ENCODE measurements around the gene TEX9. TPM values are rescaled to one million over a fixed set of nuclear protein-coding genes. Genes with fewer than 3 reads are reported as not detected.
"Not testable (repeated sequence)": the region's sequence is repeated elsewhere in the genome, so short reads cannot be mapped to it uniquely, and the experiment has no call there.

TEX9 gene
- total RNA-seq, 1 experiment from 2014 or later: 8.4 TPM

GRCh38 chr15:56394909-56395308, 29.7 kb downstream of the TEX9 start:
- Histone ChIP-seq H4K8ac (replicated peaks; ENCODE audit: insufficient read length, low read depth, low read length) (no peak overlapping the region), H4K91ac (ENCODE audit: insufficient read length, low read depth, low read length) (no peak overlapping the region), H3K9me3 (ENCODE audit: control insufficient read depth, low read depth, low read length) (no peaks in the 10 kb centered on the region), H2AFZ (ENCODE audit: low read length) (no peak overlapping the region), H3K23me2 (ENCODE audit: insufficient read length, low read depth, low read length, poor library complexity, severe bottlenecking) (no peaks in the 10 kb centered on the region), H3K27ac (ENCODE audit: insufficient read length, low read depth, low read length) (no peak overlapping the region), H3K4me2 (ENCODE audit: insufficient read depth, insufficient read length, low read length) (no peak overlapping the region), H3K79me2 (ENCODE audit: insufficient read depth, low read length) (no peaks in the 10 kb centered on the region), H3K9ac (ENCODE audit: extremely low read depth, insufficient read length, low read length) (no peak overlapping the region), H2BK12ac (ENCODE audit: insufficient read length, low read depth, low read length) (no peak overlapping the region), H2BK15ac (ENCODE audit: low read depth, low read length) (no peak overlapping the region), H3K4ac (ENCODE audit: low read depth, low read length) (no peak overlapping the region), H3K18ac (ENCODE audit: insufficient read length, low read depth, low read length) (no peak overlapping the region), H4K5ac (ENCODE audit: insufficient read length, low read depth, low read length) (no peak overlapping the region), H3K79me1 (ENCODE audit: insufficient read depth, low read depth, low read length, poor library complexity, severe bottlenecking) (no peaks in the 10 kb centered on the region), H2AK5ac (ENCODE audit: insufficient read length, low read length) (no peak overlapping the region), H3K14ac (ENCODE audit: insufficient read depth, low read length) (no peak overlapping the region), H3T11ph (ENCODE audit: low read length) (no peak overlapping the region), H3K27me3 (ENCODE audit: insufficient read depth, low read length) (no peaks in the 10 kb centered on the region), H4K20me1 (ENCODE audit: control insufficient read depth, insufficient read depth, insufficient read length) (no peaks in the 10 kb centered on the region), H3K56ac (ENCODE audit: insufficient read length, low read depth, low read length) (no peak overlapping the region), H2BK120ac (ENCODE audit: low read depth, low read length, poor library complexity, severe bottlenecking) (no peak overlapping the region), H3K4me1 (ENCODE audit: insufficient read depth, low read length) (no peaks in the 10 kb centered on the region), H2BK5ac (ENCODE audit: insufficient read length, low read length) (no peak overlapping the region), H3K23ac (ENCODE audit: insufficient read length, low read depth, low read length) (no peak overlapping the region), H2BK20ac (ENCODE audit: low read depth, low read length, poor library complexity, severe bottlenecking) (no peak overlapping the region)
- Mint-ChIP-seq H3K9me3 (peaks cover 24 to 27% of the 10 kb centered on the region in 2 experiments), H3K27me3 (ENCODE audit: low read depth) (no peaks in the 10 kb centered on the region), H3K4me3 (no peak overlapping the region), H3K4me1 (peaks cover 12 to 14% of the 10 kb centered on the region in 2 experiments), H3K36me3 (ENCODE audit: insufficient read depth in 1 of 3, low read depth in 3 of 3) (peaks cover 24 to 47% (median 35%) of the 10 kb centered on the region in 3 experiments), H3K27ac (no peak overlapping the region)
- TF ChIP-seq CTCF (conservative IDR thresholded peaks at IDR 0.05): no peak
- DNase-seq: no peak
- no CpG with 5 or more reads among the region's 1 CpG for WGBS (ENCODE audit: extremely low coverage, insufficient read length, low lambda C conversion rate)

GRCh38 chr15:56397325-56397724, 32.1 kb downstream of the TEX9 start:
- H3K79me1 ChIP-seq (ENCODE audit: insufficient read depth, low read depth, low read length, poor library complexity, severe bottlenecking); H3K27me3 Mint-ChIP-seq (ENCODE audit: low read depth); H3K27me3 ChIP-seq (ENCODE audit: insufficient read depth, low read length); H2BK5ac ChIP-seq (ENCODE audit: insufficient read length, low read length); H3K9me3 ChIP-seq (ENCODE audit: control insufficient read depth, low read depth, low read length); DNase-seq; H3T11ph ChIP-seq (ENCODE audit: low read length); H3K56ac ChIP-seq (ENCODE audit: insufficient read length, low read depth, low read length); H3K23ac ChIP-seq (ENCODE audit: insufficient read length, low read depth, low read length); H4K5ac ChIP-seq (ENCODE audit: insufficient read length, low read depth, low read length); H3K18ac ChIP-seq (ENCODE audit: insufficient read length, low read depth, low read length); H3K27ac ChIP-seq (ENCODE audit: insufficient read length, low read depth, low read length); H2AK5ac ChIP-seq (ENCODE audit: insufficient read length, low read length); H2BK15ac ChIP-seq (ENCODE audit: low read depth, low read length); H3K4ac ChIP-seq (ENCODE audit: low read depth, low read length); H3K23me2 ChIP-seq (ENCODE audit: insufficient read length, low read depth, low read length, poor library complexity, severe bottlenecking); H2BK20ac ChIP-seq (ENCODE audit: low read depth, low read length, poor library complexity, severe bottlenecking); H4K91ac ChIP-seq (ENCODE audit: insufficient read length, low read depth, low read length); H4K20me1 ChIP-seq (ENCODE audit: control insufficient read depth, insufficient read depth, insufficient read length); H3K14ac ChIP-seq (ENCODE audit: insufficient read depth, low read length); H2BK12ac ChIP-seq (ENCODE audit: insufficient read length, low read depth, low read length); H3K4me1 ChIP-seq (ENCODE audit: insufficient read depth, low read length); H3K79me2 ChIP-seq (ENCODE audit: insufficient read depth, low read length); H3K4me3 Mint-ChIP-seq; H2BK120ac ChIP-seq (ENCODE audit: low read depth, low read length, poor library complexity, severe bottlenecking); H3K9ac ChIP-seq (ENCODE audit: extremely low read depth, insufficient read length, low read length); H3K4me2 ChIP-seq (ENCODE audit: insufficient read depth, insufficient read length, low read length); H2AFZ ChIP-seq (ENCODE audit: low read length); H4K8ac ChIP-seq (replicated peaks; ENCODE audit: insufficient read length, low read depth, low read length): not testable (repeated sequence)
- H3K9me3 Mint-ChIP-seq: peaks cover 47 to 50% of the 10 kb centered on the region in 2 experiments
- peak overlapping the region in 2 of 3 experiments; percentile 84 to 96; a peak in 3 of 7 replicates for H3K27ac Mint-ChIP-seq
- H3K4me1 Mint-ChIP-seq: peaks cover 12 to 14% of the 10 kb centered on the region in 2 experiments
- WGBS (ENCODE audit: extremely low coverage, insufficient read length, low lambda C conversion rate): no CpG with 5 or more reads among the region's 3 CpGs
- peaks cover 38 to 65% (median 54%) of the 10 kb centered on the region in 3 experiments for H3K36me3 Mint-ChIP-seq (ENCODE audit: insufficient read depth in 1 of 3, low read depth in 3 of 3)
